Fibroblast of peridontal ligament (primary cell): ENCODE data around the gene GPS1.
"Not testable (repeated sequence)": the region's sequence is repeated elsewhere in the genome, so short reads cannot be mapped to it uniquely, and the experiment has no call there.

ENCODE experiments used
- DNase-seq: peaks from one replicate; pipeline ENCODE4 v3.0.0-alpha.2; 2010; ENCODE audit errors: extremely low read depth

GPS1 gene

DNA sequence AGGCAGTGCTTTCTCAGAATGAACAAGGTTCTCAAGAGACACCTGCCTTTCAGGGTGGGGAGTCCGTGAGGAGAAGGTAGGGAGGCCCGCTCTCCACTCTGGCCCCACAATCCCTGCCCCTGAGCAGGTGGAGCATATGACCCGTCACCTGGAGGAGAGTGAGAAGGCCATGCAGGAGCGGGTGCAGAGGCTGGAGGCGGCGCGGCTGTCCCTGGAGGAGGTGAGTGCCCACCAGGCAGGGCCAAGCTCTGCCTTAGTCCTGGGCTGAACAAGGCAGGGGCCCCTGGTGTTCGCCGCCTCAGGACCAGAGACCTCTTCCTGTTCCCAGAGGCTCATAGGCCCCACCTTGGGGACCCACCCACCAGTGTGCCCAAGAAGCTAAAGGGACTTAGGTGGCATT lies 22.7 kb upstream of the GPS1 start:
- DNase-seq: no peak

DNA sequence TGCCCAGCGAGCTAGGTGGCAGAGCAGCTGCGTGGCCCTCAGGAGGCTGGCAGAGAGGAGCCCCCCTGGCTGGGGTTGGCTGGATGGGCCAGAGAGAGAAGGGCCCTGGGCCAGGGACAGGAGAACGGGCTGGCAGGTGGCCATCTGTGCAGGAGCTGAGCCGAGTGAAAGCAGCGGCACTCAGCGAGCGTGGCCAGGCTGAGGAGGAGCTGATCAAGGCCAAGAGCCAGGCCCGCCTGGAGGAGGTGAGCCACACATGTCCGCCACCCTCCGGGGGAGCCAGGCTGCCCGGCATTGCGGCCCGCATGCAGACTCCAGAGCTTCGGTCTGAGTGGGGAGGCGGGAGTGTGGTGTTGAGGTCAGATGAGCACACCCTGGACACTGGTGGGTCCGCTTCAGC lies 22.3 kb upstream of the GPS1 start:
- no peak for DNase-seq

DNA sequence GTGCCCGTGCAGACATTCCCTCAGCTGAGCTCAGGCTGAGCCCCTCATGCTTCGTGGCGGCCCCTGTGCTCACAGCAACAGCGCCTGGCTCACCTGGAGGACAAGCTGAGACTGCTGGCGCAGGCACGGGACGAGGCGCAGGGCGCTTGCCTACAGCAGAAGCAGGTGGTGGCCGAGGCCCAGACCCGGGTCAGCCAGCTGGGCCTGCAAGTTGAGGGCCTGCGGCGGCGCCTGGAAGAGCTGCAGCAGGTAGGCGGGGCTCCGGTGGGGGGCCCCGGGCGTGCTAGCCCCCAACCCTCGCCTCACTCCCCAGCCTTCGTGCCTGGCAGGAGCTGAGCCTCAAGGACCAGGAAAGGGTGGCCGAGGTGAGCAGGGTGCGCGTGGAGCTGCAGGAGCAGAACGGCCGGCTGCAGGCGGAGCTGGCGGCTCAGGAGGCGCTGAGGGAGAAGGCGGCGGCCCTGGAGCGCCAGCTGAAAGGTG lies 21.7 kb upstream of the GPS1 start:
- no peak for DNase-seq

DNA sequence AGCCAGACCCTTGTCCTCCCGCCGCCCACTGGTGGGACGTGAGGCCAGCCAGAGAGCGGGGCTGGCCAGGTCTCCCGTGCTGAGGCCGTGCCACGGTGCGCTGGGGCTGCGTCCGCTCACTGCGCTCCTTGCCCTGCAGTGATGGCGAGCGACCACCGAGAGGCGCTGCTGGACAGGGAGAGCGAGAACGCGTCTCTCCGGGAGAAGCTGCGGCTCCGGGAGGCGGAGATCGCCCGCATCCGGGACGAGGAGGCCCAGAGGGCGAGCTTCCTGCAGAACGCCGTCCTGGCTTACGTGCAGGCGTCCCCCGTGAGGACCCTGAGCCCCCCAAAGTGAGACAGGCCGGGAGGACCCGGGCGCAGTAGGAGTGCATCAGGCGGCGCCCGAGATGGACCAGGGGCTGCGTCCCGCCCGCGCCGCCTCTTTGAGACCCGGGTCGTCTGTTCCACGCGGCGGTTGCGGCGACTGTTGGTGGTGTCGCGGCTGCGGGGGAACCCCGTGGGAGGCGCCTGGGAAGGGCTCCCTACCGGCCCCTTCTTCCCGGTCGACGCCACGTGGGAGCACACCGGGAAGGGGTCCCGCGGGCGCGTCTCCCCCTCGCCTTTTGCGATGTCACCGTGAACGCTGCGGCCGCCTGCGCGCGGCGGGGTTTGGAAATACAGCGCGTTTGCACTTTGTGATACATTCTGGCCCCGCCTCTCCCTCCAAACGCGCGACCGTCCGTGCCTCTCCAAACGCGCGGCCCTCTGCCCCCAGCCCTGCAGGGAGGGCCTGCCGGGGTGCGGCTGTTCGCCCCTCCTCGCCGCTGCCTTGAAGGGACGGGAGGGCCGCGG lies 21.0 kb upstream of the GPS1 start:
- DNase-seq: peak; percentile 75

DNA sequence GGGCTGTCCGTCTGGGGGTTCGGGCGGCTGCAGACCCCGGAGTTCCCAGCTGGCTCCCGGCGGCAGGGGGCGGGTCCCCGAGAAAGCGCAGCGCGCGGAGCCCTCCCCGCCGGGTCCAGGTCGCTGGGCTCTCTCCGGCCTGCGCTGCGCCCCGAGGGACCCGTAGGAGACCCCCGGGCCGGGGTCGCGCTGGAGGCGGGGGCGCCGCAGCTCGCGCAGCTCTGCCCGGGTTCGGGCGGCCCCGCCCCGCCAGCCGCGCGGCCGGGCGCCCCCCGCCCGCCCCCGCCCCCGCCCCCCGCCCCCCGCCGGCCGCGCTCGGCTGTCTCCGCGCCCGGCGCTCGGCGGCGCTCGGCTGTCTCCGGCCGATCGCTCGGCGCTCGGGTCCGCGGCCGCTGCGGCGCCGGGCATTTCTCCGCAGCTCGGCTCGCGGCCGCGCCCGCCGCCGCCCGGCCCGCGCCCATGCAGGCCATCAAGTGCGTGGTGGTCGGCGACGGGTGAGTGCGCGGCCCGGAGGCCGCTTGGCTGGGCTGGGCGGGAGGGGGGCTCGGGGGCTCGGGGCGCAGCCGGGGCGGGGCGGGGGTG lies 20.3 kb upstream of the GPS1 start, which contains the start of gene RAC3:
Gene RAC3 (plus strand): TSS at position 376 of the 582 bp plus-strand sequence. CDS start 84 bp downstream, at position 460.
- DNase-seq: no peak

DNA sequence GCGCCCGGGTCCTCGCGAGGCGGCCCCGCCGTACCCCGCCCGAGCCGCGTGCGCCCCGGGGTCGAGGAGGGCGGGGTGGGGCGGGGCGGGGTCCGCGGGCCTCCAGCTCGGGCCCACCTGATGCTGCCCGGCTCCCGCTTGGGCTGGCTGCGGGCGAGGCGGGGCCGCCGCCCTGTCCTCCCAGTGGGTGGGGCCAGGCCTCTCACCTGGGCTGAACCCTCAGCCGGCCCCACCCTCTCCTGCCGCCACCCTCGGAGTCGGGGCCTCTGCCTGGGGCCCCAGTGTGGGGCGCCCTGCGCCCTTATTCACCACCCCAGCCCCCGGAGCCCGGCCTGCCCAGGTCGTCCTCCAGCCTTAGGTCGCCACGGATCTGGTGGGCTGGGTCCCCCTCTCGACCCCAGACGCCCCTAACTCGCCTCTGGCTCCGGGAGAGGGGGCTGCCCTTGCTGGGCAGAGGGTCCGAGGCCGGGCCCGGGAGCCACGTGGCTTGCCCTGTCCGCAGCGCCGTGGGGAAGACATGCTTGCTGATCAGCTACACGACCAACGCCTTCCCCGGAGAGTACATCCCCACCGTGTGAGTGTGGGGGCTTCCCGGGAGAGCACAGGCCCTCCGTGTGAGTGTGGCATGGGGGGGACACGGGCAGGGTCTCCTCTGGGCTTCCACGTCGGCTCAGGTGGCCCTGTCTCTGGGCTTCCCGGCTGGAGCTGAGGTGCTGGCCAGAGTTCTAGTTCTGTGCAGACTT lies 19.6 kb upstream of the GPS1 start:
- DNase-seq: no peak

DNA sequence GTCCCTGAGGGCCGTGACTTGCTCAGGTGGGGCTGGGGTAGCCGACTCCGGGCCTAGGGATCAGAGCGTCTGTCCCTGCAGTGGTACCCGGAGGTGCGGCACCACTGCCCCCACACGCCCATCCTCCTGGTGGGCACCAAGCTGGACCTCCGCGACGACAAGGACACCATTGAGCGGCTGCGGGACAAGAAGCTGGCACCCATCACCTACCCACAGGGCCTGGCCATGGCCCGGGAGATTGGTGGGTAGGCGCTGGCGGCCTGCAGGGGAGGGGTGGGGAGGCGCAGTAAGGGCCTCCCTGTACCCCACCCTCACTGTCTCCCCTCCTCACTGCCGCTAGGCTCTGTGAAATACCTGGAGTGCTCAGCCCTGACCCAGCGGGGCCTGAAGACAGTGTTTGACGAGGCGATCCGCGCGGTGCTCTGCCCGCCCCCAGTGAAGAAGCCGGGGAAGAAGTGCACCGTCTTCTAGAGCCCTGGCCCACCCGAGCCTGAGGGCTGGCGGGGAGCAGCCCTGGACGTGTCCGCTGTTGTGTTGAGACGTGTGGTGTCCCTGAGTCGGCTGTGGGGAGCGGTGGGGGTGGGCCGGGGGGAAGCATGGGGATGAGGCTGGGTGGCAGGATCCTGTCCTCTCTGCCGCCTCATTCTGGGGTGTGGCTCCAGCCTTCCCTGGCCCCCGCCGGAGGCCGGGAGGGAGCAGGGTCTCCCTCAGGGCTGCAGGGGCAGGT lies 18.2 kb upstream of the GPS1 start:
- no peak for DNase-seq

DNA sequence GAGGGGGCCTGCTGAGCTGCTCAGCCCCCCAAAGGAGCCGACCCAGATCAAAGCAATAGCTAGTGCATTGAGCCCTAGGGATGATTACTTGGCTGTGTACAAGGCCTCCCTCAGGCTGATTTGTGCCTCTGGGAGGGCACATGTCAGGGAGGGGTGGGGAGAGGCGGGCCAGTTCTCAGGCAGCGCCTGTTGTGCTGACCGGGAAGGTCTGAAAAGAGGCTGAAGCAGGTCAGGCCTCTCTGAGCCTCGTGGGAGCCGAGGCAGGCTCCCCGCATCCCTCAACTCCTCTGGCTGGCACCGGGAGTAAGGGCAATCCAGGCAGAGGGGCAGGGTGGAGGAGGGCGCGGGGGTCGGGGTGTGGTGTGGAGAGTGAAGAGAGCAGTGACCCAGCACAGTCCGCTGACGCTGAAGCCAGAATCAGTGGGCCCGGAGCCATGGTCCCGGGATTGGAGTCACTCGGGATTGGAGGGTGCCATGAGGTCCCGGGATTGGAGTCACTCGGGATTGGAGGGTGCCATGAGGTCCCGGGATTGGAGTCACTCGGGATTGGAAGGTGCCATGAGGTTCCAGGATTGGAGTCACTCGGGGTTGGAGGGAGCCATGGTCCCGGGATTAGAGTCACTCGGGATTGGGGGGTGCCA lies 17.2 kb upstream of the GPS1 start:
- DNase-seq: no peak

DNA sequence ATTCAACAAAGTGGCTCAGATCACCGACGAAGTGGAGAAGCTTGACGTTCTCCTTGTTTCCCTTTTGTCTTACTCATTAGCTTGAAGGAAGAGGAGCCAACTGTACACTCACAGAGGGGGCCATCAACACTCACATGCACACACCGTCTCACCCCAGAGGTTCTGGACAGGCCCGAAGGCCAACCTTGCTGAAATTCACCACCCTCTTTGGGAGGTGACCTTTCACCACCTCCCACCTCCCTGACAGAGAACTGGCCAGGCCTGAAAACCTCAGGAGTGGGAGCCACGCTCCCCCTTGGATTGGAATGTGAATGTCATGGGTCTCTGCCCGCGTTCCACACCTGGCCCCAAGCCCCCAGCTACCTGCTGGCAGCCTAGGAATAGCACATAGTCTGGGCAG lies 16.2 kb upstream of the GPS1 start:
- no peak for DNase-seq

DNA sequence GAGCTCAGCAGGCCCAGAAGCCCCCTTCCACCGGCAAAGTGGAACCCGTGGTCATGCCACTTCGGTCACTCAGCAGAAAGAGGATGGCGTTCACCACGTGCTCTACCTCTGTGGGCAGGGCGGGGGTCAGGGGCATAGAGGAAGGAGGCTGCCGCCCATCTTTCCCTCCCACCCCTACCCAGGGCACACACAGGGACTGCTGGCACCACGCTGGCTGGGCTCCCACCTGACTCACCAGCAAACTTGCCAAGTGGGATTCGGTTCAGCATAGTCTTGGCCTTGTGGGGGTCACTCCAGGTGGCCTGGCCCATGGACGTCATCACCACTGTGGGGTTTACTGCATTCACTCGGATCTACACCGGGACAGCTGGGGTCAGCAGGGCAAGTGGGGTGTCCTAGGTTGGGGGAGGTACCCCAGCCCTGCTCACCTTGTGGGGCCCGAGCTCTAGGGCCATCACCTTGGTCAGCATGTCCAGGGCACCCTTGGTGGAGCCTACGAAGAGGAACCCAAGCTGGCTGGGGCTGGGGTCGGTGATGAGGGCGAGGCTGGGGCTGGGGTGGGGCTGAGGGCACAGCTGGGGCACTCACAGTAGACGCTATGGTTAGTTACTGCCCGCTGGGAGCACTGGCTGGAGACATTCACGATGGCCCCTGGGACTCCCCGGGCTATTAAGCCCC lies 15.6 kb upstream of the GPS1 start:
- DNase-seq: no peak

DNA sequence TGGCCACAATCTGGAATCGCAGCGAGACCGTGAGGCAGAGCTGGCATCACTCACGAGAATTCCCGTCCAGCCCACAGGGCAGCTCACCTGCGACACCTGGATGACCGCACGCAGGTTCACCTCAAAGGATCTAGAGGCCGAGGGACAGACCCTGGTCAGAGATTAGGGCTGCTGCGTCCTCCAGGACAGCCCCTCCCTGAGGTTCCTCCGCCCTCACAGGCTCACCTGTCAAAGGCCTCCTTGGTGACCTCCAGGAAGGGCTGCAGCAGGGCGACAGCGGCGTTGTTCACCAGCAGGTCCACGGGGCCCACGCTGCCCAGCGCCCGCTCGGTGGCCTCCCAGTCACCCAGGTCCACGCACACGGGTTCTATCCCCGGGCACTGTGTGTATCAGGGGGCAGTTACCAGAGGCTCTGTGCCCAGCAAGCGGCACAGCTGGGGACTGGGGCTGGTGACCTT lies 15.0 kb upstream of the GPS1 start:
- DNase-seq: no peak

DNA sequence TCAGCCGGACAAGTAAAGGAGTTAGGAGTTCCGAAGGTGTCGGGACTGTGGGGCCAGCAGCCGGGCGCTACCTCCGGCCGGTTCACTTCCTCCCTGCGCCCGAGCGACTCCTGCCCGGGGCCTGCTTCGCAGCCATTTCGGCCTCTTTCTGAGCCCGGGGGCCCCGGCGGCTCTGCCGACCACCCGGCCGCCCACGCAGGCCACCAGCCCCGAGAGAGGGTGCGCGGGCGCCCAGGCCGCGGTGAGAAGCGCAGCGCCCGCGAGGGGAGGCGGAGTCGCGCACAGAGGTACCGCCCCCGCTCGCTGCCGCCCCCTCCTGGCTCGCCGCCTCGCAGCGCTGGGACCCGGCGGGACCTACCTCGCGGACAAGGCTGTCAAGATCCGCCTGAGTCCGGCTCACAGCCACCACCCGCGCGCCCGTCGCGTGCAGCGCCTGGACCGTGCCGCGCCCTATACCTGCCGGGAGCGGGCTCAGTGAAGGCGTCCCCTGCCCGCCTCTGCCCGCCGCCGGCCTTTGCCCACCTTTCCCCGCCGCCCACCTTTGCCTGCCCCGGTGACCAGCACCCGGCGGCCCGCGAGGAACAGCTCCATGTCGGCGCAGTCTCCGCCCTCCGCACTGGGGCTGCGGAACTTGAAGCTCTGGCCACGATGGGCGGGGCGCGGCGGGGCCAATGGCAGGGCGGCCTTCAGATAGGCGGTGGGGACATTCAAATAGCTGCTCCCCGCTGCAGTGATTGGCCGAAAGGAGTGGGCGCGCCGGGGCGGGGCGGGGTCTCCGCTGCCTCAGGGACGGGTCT lies 14.4 kb upstream of the GPS1 start, which contains the start of gene DCXR:
Gene DCXR (minus strand): TSS at position 606 of the 797 bp plus-strand sequence. CDS start 15 bp downstream, at position 591.
- peak; percentile 87 for DNase-seq

DNA sequence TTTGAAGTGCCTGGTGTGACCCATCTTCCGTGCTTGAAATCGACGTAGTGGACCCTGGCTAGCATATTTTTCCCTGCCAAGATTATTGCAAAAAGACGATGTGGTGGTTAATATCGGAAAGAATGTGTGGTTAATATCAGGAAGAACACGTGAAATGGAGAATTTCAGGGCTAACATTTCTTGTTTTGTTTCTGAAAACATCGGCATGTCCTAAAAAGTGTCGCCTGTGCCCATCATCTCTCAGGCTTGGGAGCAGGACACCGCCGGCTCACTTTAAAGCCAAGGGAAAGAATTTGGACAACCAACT lies 13.9 kb upstream of the GPS1 start:
- DNase-seq: no peak

DNA sequence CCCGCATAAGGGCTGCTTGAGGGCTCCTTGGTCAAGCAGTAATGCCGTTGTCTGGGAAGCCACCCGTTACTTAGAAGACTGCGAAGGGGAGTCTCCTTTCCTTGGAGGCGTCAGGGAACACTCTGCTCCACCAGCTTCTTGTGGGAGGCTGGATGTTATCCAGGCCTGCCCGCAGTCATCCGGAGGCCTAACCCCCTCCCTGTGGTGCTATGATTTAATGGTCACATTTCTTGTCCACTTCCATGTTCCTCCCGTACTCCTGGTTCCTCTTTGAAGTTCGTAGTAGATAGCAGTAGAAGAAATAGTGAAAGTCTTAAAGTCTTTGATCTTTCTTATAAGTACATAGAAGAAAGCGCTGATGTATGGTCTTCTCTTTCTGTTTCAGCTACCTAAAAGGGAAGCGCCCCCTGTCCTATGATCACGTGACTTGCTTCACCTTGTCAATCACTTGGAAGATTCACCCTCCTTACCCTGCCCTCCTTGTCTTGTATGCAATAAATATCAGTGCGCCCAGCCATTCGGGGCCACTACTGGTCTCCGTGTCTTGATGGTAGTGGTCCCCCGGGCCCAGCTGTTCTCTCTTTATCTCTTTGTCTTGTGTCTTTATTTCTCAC lies 12.8 kb upstream of the GPS1 start:
- DNase-seq: not testable (repeated sequence)

DNA sequence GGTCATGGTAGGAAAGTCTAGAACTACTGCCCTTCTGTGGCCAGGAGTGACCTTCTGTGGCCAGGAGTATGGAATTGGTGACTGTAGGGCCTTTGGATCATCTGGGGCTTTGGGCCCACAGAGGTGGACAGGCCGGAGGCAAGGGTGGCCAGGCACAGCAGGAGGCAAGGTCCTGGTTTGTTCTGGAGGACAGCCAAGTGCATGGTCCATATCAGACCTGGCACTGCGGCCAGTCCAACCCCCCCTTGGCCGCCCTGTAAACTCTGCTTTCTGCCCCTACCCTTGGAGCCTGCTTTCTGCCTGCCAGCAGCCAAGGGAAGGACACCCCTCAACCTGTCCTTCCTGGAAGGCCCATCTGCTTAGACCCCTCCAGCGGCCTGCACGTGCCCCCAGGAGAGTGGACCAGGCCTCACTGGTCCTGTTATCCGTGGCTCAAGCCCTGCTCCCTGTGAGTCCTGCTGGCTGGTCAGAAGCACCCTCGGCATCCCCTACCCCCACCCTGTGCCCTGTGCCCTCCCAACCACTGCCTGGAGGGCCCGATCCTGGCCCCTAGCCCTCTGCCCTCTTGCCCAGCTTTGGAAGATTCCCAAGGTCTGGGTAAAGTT lies 11.9 kb upstream of the GPS1 start:
- no peak for DNase-seq

DNA sequence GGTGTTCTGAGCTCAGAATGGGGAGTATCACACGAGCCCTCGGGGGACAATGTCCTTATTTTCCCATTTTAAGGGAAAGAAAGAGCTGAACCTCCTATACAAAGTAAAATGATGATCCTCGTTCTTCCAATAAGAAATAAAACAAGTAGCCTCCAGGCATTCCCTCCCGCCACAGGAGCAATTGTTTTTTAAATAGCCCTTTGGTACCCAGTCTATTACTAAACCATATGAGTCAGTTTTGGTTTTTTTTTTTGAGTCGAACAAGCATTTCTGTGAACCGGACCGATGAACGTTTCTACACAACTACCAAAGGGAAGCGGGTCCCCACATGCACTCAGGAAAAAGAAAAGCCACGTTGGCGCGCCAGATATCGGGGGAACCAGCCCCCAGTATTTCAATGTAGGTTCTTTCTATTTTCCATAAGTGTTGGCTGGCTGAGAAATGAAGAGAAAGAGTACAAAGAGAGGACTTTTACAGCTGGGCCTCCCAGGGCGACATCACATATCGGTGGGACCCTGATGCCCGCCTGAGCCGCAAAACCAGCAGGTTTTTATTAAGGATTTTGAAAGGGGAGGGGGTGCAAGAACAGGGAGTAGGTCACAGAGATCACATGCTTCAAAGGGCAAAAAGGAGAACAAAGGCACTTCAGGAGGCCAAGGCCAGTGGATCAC lies 10.4 kb upstream of the GPS1 start:
- DNase-seq: no peak

DNA sequence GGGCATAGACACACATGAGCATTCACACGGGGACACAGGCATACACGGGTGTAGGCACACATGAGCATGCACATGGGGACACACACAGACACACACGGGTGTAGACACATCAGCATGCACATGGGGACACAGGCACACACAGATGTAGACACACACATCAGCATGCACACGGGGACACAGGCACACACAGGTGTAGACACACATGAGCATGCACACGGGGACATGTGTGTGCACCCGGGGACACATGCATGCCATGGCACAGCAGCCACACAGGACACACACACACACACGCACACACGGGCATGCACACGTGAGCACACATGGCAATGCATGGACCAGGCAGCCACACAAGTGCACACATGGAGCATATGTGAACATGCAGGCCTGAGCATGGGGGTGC lies 9.0 kb upstream of the GPS1 start:
- DNase-seq: no peak

DNA sequence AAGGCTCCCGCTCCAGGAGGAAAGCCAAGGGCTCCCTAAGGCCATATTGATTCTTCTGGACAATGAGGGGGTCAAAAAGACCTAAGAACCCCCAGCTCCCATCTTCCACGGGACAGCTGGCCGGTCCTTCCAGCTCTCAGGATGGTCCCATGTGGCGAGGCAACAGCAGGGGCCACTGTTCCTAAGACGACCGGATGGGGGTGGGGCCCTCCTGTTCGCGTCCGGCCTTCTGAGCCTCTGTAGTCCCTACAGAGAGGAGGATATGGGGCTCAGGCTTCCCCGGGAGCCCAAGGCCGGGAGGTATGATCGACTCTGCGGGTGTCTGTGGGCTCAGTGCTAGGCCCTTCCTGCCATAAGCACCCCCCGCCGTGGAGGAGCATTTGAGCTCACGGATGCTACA lies 8.2 kb upstream of the GPS1 start:
- DNase-seq: no peak
